H7 (cell line): ENCODE data around the gene TPM1. TPM values are rescaled to one million over a fixed set of nuclear protein-coding genes. Genes with fewer than 3 reads are reported as not detected.
"Not testable (repeated sequence)": the region's sequence is repeated elsewhere in the genome, so short reads cannot be mapped to it uniquely, and the experiment has no call there.

Experiments
- DNase-seq: peaks from one replicate; pipeline ENCODE4 v3.0.0; 2012
- H3K27me3 ChIP-seq: 2 replicates; pipeline ENCODE4 v1.6.0; 2011; ENCODE audit warnings: mild to moderate bottlenecking, low read length; ENCODE audit not compliant: control insufficient read depth, insufficient read depth
- H3K36me3 ChIP-seq: replicated peaks from 2 replicates; pipeline ENCODE4 v1.5.1; 2011; ENCODE audit warnings: low read length; ENCODE audit not compliant: control insufficient read depth, insufficient read depth
- H3K4me3 ChIP-seq: 2 replicates; pipeline ENCODE4 v1.5.1; 2011; ENCODE audit warnings: low read depth, mild to moderate bottlenecking, control low read depth, low read length, moderate library complexity; ENCODE audit not compliant: insufficient read depth
- total RNA-seq: library from RNA; depleted of rRNA; stranded (reverse); fragments of >200 nt; shearing (Covaris generic); gene quantifications from 2 replicates; pipeline ENCODE4 v1.2.3, GENCODE V29; 2014; rRNA removed

The TPM1 gene
- total RNA-seq: 274 and 292 TPM in 2 replicates

DNA sequence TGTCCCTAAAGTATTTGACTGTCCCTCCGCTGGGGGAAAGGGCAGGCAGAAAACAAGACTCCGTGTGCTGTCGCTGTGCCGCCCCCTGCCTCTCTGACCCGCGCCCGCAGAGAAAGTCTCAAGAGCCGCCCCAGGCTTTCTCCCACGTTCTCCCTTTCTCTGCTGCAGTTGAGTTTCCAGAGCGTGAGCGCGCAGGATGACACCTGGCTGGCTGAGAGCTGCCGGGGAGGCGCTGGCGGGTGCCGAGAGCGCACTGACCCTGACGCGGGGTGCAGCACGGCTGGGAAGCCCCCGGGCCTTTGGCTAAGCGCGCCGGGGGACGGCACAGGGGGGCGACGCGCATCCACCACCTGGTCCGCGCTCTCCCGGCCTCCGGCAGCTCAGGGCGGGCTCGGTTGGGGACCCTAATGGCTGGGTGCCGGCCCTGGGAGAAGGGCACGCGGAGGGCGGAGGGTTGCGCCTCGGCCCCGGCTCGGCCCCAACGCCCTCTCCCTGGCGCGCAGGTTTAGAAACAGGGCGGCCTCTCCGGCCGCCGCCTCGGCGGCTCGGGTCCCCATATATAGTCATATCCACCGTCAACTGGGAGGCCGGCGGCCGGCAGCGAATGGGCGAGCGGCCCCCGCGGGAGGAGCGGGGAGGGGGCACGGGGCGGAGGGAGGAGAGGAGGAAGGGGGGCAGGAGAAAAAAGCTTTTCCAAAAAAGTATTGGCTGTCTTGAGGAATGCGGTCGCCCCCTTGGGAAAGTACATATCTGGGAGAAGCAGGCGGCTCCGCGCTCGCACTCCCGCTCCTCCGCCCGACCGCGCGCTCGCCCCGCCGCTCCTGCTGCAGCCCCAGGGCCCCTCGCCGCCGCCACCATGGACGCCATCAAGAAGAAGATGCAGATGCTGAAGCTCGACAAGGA lies at the start of gene TPM1:
Gene TPM1 (plus strand): TSS at position 774 of the 903 bp plus-strand sequence. CDS start 83 bp downstream, at position 857.
- no peaks in the 10 kb centered on the region for H3K27me3 ChIP-seq
- peak; percentile 98 for DNase-seq

DNA sequence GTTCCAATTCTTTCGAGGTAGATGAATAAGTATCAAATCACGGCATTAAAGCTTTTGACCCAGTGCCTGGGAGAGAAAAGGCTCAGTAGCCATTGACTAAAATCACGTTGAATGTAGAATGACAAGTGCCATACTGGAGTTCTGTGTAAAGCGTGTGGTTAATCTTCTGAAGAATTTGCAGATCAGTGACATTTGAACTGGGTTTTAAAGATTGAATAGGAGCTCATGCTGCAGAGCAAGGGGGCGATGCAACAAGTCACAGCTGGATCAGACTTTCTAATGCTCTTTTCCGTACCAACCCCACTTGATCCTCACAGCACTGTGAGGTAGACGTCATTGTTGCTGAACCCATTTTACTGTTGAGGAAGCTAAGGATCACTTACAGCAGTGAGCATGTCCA lies 49.5 kb upstream of the TPM1 start:
- H3K27me3 ChIP-seq: no peaks in the 10 kb centered on the region
- no peaks in the 10 kb centered on the region for H3K36me3 ChIP-seq
- no peak for DNase-seq
- no peak overlapping the region for H3K4me3 ChIP-seq

More for the DNA sequence above, at the start of gene TPM1:
- H3K36me3 ChIP-seq: peaks cover 22% of the 10 kb centered on the region
- peak within 1 kb of the TSS; percentile 59 for H3K4me3 ChIP-seq

DNA sequence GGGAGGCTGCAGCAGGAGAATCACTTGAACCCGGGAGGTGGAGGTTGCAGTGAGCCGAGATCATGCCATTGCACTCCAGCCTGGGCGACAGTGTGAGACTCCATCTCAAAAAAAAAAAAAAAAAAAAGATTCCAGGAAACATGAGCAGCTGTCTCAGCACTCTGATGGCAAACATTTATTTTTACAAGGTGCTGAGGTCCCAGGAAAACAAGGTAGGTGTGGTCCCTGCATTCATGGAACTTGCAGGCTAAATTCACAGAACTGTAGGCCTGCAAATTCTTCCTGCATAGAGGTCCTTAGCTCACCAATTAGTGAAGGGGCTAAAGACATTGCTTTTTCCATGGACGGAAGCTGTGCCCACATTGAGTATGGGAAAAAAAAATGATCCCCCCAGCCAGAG lies 48.9 kb upstream of the TPM1 start:
- H3K27me3 ChIP-seq, H3K4me3 ChIP-seq, DNase-seq, H3K36me3 ChIP-seq: not testable (repeated sequence)

DNA sequence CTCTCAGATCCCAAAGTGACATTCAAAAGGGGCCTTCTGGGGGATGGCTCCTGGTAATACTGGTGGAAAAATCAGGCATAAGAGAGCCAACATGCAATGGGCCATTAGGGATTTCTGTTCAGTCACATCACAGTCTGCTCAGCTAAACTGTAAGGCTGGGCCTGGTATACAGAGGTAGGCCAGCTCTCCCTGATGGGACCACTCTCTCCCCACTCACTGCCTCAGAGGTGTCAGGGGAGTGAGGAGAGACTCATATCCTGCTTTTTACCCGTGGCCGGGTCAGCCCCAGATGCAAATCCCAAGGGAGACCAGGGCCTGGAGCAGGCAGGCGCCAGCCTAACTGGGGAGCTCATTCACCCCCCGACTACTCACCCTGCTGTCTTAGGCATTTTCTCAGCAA lies 48.1 kb upstream of the TPM1 start:
- no peak for DNase-seq
- Histone ChIP-seq H3K36me3 (no peaks in the 10 kb centered on the region), H3K27me3 (no peaks in the 10 kb centered on the region), H3K4me3 (no peak overlapping the region)

DNA sequence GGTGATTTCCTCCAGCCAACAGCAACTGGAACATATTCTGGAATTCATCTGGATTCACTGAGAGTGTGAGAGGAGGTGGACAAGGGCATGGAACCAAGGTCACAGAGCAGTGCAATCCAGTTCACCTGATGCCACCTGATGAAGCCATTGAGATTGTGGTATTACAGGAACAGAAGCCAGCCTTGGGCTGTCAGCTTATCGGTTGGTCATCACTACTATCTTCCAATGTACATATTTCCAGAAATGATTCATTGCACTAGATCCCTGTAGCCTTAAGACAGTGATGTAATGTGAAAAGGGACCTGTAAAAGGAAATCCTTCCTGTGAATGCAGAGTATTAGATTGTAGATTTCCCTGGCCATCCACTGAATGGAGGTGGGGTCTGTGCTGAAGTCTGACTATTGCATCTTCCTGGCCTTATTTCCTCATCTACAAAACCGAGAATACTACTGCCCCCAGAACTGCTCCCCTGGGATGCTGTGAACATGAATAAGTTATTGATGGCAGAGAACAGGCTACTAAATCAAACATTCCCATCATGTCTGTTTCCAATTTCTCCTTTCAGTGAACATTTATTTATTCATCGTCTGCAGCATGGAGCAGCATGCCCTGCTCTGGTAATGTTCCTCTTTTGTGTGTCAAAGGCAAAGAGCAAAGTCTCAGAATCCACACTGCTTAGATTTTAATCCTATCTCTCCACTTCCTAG lies 47.4 kb upstream of the TPM1 start:
- no peaks in the 10 kb centered on the region for H3K36me3 ChIP-seq
- no peak overlapping the region for H3K4me3 ChIP-seq
- H3K27me3 ChIP-seq: no peaks in the 10 kb centered on the region
- DNase-seq: no peak

DNA sequence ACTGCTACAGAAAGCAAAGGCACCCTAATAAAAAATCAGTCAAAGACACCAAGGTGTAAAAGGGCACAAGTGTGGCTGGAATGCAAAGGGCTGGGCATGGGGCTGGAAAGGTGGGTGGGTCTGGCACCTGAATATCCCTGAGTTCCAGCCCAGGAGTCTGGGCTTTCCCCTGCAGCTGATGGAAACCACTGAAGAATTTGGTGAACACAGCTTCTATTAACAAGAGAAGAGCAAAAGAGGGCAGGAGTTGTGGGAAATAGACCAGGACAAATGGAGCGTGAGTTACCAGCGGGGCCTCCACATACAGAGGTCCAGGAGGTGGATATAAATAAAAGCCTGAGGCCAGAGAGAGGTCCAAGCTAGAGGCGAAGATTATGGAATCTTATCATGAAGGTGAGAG lies 45.1 kb upstream of the TPM1 start:
- no peak overlapping the region for H3K4me3 ChIP-seq
- H3K27me3 ChIP-seq: no peaks in the 10 kb centered on the region
- DNase-seq: no peak
- no peaks in the 10 kb centered on the region for H3K36me3 ChIP-seq

DNA sequence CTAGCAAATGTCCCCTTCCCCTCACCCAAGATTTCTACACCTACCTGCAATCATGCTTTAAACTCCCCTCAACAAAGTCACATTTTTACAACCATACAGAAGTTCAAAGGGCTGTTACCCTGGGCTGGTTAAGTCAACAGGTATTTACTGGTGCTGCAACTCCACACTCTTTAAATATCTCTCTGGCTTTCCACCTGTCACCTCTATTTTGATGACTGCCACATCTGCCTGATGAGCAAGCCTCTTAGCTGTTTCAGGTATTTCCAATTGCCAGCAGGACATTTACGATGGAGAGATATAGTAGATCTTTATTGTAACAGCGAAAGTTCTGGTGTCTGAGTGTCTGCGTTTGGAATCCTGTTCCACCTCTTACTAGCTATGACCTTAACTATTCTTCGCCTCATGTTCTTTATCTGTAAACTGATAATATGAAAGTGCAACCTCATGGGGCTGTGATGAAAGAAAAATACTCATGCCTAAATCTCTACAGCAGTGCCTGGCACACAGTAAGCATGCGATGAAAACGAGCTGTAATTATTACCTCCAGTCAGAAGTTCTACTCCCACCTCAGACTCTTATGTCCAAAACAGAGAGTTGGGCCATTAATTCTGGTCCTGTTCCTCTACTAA lies 44.2 kb upstream of the TPM1 start:
- H3K4me3 ChIP-seq: no peak overlapping the region
- no peaks in the 10 kb centered on the region for H3K27me3 ChIP-seq
- no peaks in the 10 kb centered on the region for H3K36me3 ChIP-seq
- no peak for DNase-seq

DNA sequence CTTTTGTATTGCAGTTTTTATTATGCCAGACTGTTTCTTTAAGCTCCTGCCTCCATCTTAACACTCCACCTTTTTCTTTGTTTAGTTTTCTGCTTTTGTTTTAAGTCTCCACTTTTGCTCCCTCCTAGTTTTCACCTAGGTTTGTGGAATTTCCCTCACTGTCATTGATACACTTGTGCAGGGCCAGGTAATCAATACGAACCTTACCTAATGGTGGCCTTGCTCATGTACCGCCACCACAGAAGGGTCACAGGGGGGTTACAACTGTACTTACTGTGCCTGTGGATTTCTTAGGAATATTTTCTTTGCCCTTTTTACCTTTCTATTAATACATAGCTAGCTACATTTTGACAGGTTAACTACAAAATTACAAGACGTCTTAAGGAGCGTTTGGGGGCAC lies 43.4 kb upstream of the TPM1 start:
- H3K27me3 ChIP-seq: no peaks in the 10 kb centered on the region
- DNase-seq: no peak
- no peak overlapping the region for H3K4me3 ChIP-seq
- H3K36me3 ChIP-seq: no peaks in the 10 kb centered on the region

DNA sequence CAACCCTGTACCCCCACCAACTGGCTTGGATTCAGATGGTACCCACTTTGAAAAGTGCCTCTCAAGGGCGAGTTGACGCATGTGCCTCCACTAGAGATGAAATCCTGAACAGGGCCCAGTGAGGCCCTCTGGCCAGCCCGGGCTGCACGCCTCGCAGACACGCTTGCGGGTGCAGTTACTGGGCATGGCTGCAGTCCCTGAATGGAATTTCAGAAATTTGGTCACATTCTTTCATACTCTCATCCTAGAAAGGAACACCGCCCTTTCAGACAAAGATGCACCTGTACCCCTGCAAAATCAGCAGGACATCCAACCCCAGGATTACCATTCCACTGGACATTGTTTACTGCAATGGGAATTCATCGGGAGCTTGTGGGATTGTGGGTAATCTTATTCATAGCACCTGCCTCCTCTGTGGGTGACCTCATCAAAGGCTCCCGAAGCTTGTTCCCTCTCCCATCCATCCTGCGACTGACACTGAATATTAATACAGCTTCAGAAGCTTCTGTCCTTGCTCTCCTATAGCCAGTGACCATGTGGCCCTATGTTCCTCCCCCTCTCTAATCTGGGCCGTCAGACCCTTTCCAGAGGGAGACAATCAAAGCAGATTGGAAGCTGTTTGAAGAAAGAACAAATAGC lies 42.5 kb upstream of the TPM1 start:
- Histone ChIP-seq H3K4me3 (no peak overlapping the region), H3K27me3 (no peaks in the 10 kb centered on the region), H3K36me3 (no peaks in the 10 kb centered on the region)
- DNase-seq: no peak

DNA sequence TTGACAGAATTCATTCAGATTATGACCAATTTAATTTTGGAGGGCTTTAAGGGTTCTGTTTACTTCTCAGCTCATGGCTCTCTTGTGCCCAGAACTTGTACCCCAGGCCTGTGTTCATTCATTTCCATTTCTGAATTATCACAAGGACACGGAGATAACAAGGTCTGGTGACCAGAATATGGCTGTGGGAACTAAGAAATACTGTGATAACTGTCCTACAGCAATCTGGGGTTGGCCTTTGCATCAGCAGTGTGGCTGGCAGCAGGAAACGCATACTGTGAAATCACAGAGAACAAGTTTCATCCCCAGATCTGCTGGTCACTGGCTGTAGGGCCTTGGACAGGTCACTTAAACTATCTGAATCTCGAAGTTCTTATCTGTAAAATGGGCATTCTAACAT lies 41.8 kb upstream of the TPM1 start:
- Histone ChIP-seq H3K27me3 (no peaks in the 10 kb centered on the region), H3K36me3 (no peaks in the 10 kb centered on the region), H3K4me3 (no peak overlapping the region)
- no peak for DNase-seq

DNA sequence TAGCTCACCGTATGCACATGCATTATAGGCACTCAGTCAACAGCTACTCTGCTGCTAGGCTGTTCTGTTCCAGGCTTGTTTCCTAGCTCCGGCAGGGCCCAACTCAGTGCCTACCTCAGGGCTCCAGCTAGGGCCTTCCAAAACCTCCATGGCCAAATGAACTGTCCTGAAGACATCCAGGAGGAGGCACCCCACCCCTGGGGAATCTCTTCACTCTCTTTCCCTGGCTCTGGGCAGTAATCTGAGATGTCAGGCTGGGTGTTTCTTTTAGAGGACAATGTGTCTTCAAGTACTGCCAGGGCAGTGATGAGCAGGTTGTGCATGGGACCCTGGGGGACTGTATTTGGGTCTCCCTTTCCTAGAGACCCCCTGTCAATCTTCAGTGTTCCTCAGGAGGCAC lies 38.3 kb upstream of the TPM1 start:
- Histone ChIP-seq H3K4me3 (no peak overlapping the region), H3K27me3 (no peaks in the 10 kb centered on the region), H3K36me3 (no peaks in the 10 kb centered on the region)
- peak; percentile 67 for DNase-seq

DNA sequence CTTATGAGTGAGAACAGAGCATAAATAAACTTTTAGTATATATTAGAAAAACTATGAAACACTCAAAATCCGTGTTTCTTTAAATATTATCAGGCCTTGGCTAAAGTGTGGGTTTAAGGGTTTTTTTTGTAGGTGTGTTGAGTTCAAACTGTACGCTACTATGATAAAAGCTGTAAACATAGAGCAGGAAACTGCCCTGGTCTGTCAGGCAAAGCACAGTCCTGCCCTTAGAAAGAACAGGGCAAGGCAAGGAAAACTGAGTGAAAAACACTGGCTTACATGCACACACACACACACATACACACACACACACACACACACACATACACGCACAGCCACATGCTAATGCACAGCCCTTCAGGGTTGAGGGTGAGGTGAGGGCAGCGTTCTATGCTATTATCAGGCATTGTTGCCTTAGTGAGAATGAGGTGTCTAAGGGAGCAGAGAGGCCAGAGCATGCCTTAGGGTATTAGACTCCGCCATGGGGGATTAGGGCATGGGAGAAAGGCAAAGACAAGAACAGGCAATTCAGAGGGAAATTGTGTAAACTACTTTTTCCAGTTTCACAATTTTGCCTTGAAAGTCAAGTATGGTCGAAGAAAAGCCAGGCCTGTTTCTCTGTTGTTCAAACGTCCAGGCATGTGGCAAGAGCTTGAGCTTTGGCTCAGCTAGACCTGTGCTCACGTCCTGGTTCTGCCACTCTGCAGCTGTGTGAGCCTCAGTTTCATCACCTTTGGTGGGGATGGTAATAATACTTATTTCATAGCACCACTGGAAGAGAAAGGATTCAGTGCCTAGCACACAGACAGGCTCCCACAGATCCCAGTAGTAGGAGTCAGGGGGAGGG lies 36.3 kb upstream of the TPM1 start:
- no peaks in the 10 kb centered on the region for H3K27me3 ChIP-seq
- DNase-seq: no peak
- no peak overlapping the region for H3K4me3 ChIP-seq
- no peaks in the 10 kb centered on the region for H3K36me3 ChIP-seq

DNA sequence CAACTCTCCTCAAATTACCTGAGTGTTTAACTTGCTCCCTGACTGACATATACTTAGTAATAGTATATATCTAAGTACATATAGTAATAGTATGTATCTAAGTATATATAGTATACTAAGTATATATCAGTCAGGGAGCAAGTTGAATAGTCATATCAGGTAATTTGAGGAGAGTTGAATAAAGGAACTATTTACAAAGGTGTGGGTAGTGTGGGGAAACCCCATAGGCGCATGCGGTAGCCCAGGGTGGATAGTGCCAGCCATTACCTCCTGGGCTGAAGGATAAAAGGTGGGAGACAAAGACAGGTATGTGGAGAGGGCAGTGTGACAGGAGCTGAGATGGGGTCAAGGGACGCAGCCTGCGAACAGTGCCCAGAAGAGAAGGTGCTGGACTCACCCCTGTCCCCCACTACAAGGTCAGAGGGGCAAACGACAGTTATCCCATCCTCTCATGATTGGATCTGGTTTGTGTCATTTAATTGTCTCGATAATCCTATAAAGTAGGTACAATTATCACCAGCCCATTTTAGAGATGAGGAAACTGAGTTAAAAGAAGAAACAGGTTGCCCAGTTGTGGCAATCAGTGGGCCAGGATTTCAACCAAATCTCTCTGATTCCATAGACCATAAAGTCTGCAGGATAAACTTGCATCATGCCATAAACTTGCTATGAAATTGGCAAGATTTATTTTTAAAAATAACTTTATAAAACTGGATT lies 34.1 kb upstream of the TPM1 start:
- H3K36me3 ChIP-seq: no peaks in the 10 kb centered on the region
- no peaks in the 10 kb centered on the region for H3K27me3 ChIP-seq
- no peak for DNase-seq
- H3K4me3 ChIP-seq: no peak overlapping the region
